GM18868 (cell line): Measurements from ENCODE around the gene RAD50.
"Not testable (repeated sequence)": the region's sequence is repeated elsewhere in the genome, so short reads cannot be mapped to it uniquely, and the experiment has no call there.

Experiments used
- ATAC-seq: cut with Tn5 transposase; IDR thresholded peaks from one replicate; pipeline ENCODE4 v1.9.1; 2021; ENCODE audit warnings: mild to moderate bottlenecking, moderate library complexity; ENCODE audit not compliant: unreplicated experiment

RAD50 gene

GRCh38 chr5:132556153-132556762 is 519 bp upstream of the RAD50 start:
- ATAC-seq = no peak

GRCh38 chr5:132557478-132558172 is 848 bp downstream of the RAD50 start:
- peak; percentile 35 for ATAC-seq

- no peak for ATAC-seq
These were observed 2.7 kb downstream of the RAD50 start for GRCh38 chr5:132559383-132560060.

GRCh38 chr5:132561601-132562000 is 4.8 kb downstream of the RAD50 start:
- ATAC-seq = no peak

GRCh38 chr5:132564555-132564954 is 7.8 kb downstream of the RAD50 start:
- not testable (repeated sequence) for ATAC-seq

- no peak for ATAC-seq
These were observed 9.9 kb downstream of the RAD50 start for GRCh38 chr5:132566657-132567056.

- no peak for ATAC-seq
These were observed 19.3 kb downstream of the RAD50 start for GRCh38 chr5:132576123-132576522.

GRCh38 chr5:132584560-132584959 is 27.8 kb downstream of the RAD50 start:
- ATAC-seq = not testable (repeated sequence)

- no peak for ATAC-seq
These were observed 29.3 kb downstream of the RAD50 start for GRCh38 chr5:132586063-132586462.

GRCh38 chr5:132589467-132589866 is 32.7 kb downstream of the RAD50 start:
- ATAC-seq = no peak

GRCh38 chr5:132591145-132591544 is 34.4 kb downstream of the RAD50 start:
- ATAC-seq = peak; percentile 49

GRCh38 chr5:132592521-132592920 is 35.7 kb downstream of the RAD50 start:
- ATAC-seq = no peak

GRCh38 chr5:132594170-132594569 is 37.4 kb downstream of the RAD50 start:
- no peak for ATAC-seq

- no peak for ATAC-seq
These were observed 38.8 kb downstream of the RAD50 start for GRCh38 chr5:132595624-132596023.

GRCh38 chr5:132601071-132601728 is 44.4 kb downstream of the RAD50 start:
- no peak for ATAC-seq

- no peak for ATAC-seq
These were observed 50.3 kb downstream of the RAD50 start for GRCh38 chr5:132607095-132607494.

GRCh38 chr5:132608107-132608506 is 51.3 kb downstream of the RAD50 start:
- ATAC-seq = no peak

- no peak for ATAC-seq
These were observed 55.2 kb downstream of the RAD50 start for GRCh38 chr5:132611965-132612364.

GRCh38 chr5:132612846-132613245 is 56.1 kb downstream of the RAD50 start:
- no peak for ATAC-seq

- ATAC-seq = no peak
These were observed 64.9 kb downstream of the RAD50 start for GRCh38 chr5:132621699-132622098.

- no peak for ATAC-seq
These were observed 65.8 kb downstream of the RAD50 start for GRCh38 chr5:132622608-132623007.

- no peak for ATAC-seq
These were observed 70.7 kb downstream of the RAD50 start for GRCh38 chr5:132627470-132627869.
